ENCODE measurements around the gene CTSD. TPM values are rescaled to one million over a fixed set of nuclear protein-coding genes. Genes with fewer than 3 reads are reported as not detected.
A peak's percentile ranks its signal among the peaks of the same experiment; 100 is the strongest.
"Not testable (repeated sequence)": the region's sequence is repeated elsewhere in the genome, so short reads cannot be mapped to it uniquely, and the experiment has no call there.

CTSD gene
- total and polyA plus RNA-seq, 8 donors: 124 to 2,455 (median 147) TPM

DNA sequence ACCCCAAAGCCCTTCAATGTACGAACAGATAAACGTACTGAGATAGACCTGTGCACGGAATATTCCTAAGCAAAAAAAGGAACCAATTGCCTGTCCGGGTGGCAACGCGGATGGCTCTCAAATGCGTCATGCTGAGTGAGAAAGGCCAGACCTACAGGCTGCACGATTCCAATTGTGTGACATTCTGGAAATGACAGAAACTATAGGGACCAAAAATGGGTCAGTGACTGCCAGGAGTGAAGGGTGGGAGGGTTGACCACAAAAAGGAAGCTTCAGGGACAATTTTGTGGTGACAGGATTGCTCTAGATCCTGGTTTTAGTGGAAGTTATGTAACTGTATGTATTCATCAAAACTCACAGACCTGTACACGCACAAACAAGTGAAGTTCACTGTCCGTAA lies 47.0 kb upstream of the CTSD start:
- intact Hi-C loops (cut with DNase I): no loop called here
- DNase-seq (no peak), ATAC-seq (peak; percentile 38)

GRCh38 chr11:1807264-1807995 lies 43.7 kb upstream of the CTSD start:
- Histone ChIP-seq H3K27ac (no peak overlapping the region), H3K27me3 (peaks cover 17 to 52% of the 10 kb centered on the region in 2 donors), H3K36me3 (no peaks in the 10 kb centered on the region), H3K4me3 (no peak overlapping the region), H3K4me1 (peaks cover 0 to 15% of the 10 kb centered on the region in 2 donors), H3K9me3 (no peaks in the 10 kb centered on the region)
- no peak for TF ChIP-seq CTCF (IDR thresholded peaks at IDR 0.05)
- no peak for DNase-seq
- ATAC-seq: no peak
- intact Hi-C loops (cut with DNase I): no loop called here

More for the DNA sequence above, 47.0 kb upstream of the CTSD start:
- Histone ChIP-seq H3K4me3 (no peak overlapping the region), H3K36me3 (no peaks in the 10 kb centered on the region), H3K27me3 (peaks cover 17 to 67% of the 10 kb centered on the region in 2 donors), H3K4me1 (peaks cover 0 to 20% of the 10 kb centered on the region in 2 donors), H3K9me3 (no peaks in the 10 kb centered on the region), H3K27ac (peak overlapping the region in 1 of 2 donors; percentile 69)
- TF ChIP-seq CTCF (IDR thresholded peaks at IDR 0.05): no peak

- Histone ChIP-seq H3K27me3 (peaks cover 13 to 44% of the 10 kb centered on the region in 2 donors), H3K4me3 (no peak overlapping the region), H3K27ac (no peak overlapping the region), H3K4me1 (peaks cover 0 to 11% of the 10 kb centered on the region in 2 donors), H3K9me3 (no peaks in the 10 kb centered on the region), H3K36me3 (no peaks in the 10 kb centered on the region)
- intact Hi-C loops (cut with DNase I): no loop called here
- no peak for ATAC-seq
- no peak for TF ChIP-seq CTCF (IDR thresholded peaks at IDR 0.05)
- no peak for DNase-seq
Observed at GRCh38 chr11:1805525-1805924, 41.8 kb upstream of the CTSD start.

DNA sequence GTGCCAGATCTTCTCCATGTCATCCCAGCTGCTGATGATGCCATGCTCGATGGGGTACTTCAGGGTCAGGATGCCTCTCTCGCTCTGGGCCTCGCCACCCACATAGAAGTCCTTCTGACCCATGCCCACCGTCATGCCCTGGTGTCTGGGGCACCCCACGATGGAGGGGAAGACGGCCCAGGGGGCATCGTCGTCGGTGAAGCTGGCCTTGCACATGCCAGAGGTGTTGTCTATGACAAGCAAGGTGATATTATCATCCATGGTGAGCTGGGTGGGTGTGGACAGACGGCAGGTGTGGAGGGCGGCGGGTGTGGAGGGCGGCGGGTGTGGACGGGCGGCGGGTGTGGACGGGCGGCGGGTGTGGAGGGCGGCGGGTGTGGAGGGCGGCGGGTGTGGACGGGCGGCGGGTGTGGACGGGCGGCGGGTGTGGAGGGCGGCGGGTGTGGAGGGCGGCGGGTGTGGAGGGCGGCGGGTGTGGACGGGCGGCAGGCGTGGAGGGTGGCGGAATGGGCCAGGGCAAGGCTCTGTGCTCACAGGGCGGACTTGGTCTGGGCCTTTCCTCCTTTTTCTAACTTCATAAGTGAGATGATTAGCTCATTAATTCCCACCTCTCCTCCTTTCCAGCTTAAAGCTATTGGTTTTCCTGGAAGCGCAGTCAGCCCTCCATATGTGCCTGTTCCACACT lies 40.2 kb upstream of the CTSD start:
- H3K4me3 ChIP-seq; H3K9me3 ChIP-seq; H3K4me1 ChIP-seq; intact Hi-C loops (cut with DNase I); H3K36me3 ChIP-seq; ATAC-seq; DNase-seq; H3K27ac ChIP-seq: not testable (repeated sequence)
- H3K27me3 ChIP-seq: peaks cover 13 to 58% of the 10 kb centered on the region in 2 donors

DNA sequence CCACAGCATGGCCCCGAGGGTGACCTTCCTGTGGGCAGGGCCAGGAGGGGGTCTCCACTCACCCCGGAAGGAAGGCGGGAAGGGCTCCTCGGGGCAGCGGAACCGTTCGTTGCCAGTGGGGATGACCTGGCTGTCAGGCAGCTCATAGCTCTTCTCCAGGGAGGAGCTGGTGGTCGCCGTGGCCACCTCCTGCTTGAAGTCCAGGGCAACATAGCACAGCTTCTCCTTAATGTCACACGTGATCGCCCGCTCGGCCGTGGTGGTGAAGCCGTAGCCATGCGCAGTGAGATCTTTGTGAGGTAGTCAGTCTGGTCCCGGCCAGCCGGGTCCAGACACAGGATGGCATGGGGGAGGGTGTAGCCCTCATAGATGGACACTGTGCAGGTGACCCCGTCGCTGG lies 39.5 kb upstream of the CTSD start:
- no peak for TF ChIP-seq CTCF (IDR thresholded peaks at IDR 0.05)
- ATAC-seq (no peak), DNase-seq (no peak)
- Histone ChIP-seq H3K36me3 (no peaks in the 10 kb centered on the region), H3K4me3 (no peak overlapping the region), H3K4me1 (peaks cover 0 to 8% of the 10 kb centered on the region in 2 donors), H3K9me3 (no peaks in the 10 kb centered on the region), H3K27ac (no peak overlapping the region), H3K27me3 (peaks cover 13 to 66% of the 10 kb centered on the region in 2 donors)
- intact Hi-C loops (cut with DNase I): no loop called here

Measured in left lung (tissue), 10 donors.